HL-60/S4 (cell line): ENCODE data around the gene BEST1.
"Not testable (repeated sequence)": the region's sequence is repeated elsewhere in the genome, so short reads cannot be mapped to it uniquely, and the experiment has no call there.

Source experiments
- in situ Hi-C: fragments of 300-500 bp; cut with MboI; formaldehyde crosslinking; loops from 2 replicates; pipeline ENCODE4 v1.14.3; 2022; ENCODE audit warnings: low sequenced_read_pairs

Gene BEST1

GRCh38 chr11:61963016-61963281 is 12.8 kb downstream of the BEST1 start:
- in situ Hi-C loops = no loop called here

DNA sequence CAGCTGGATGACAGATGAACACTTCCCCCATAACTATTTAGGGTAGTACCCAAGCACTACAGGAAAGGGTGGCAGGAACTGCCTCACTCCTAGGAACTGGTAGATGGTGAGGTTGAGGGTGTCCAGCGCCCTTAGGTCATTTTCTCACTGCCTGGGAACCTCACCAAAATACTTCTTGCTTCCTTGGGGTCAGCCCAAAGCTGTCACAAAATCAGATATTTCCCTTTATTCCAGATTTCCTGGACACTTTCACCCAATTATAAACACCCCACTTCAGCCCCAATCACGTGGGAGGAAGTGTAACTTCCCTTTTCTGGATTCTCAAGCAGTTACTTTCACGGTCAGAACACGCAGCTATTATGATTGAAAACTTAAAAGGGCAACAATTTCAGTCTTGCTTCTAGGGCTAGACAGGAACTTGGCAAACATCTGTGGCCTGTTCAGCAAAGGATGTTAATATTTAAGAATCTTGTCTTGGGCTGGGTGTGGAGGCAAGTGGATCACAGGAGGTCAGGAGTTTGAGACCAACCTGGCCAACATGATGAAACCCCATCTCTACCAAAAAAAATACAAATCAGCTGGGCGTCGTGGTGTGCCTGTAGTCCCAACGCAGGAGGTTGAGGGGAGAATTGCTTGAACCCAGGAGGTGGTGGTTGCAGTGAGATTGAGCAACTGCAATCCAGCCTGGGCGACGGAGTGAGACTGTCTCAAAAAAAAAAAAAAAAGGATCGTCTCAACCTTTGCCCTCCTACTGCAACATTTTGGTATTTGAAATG is 13.3 kb downstream of the BEST1 start:
- in situ Hi-C loops = no loop called here

GRCh38 chr11:61964058-61964665 is 14.0 kb downstream of the BEST1 start:
- in situ Hi-C loops = no loop called here

- in situ Hi-C loops = not testable (repeated sequence)
These were observed 14.6 kb downstream of the BEST1 start for GRCh38 chr11:61964666-61965271.

DNA sequence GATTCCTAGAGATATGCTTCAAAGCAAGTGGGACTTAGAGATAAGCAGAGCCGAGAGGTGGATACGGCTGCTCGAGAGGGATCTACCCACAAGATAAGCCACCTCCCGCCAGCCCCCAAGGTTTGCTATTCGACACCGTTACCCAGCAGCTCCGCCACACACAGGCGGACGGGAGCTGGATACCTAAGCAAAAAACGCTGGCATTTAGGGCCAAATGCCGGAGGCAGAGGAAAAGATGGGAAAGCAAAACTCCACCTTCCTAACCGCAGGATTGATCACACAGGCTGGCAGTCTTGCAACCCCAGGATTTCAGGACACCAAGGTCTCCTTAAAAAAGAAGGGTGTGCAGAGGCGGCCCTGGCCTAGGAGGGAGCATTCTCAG is 16.6 kb downstream of the BEST1 start:
- in situ Hi-C loops = no loop called here

DNA sequence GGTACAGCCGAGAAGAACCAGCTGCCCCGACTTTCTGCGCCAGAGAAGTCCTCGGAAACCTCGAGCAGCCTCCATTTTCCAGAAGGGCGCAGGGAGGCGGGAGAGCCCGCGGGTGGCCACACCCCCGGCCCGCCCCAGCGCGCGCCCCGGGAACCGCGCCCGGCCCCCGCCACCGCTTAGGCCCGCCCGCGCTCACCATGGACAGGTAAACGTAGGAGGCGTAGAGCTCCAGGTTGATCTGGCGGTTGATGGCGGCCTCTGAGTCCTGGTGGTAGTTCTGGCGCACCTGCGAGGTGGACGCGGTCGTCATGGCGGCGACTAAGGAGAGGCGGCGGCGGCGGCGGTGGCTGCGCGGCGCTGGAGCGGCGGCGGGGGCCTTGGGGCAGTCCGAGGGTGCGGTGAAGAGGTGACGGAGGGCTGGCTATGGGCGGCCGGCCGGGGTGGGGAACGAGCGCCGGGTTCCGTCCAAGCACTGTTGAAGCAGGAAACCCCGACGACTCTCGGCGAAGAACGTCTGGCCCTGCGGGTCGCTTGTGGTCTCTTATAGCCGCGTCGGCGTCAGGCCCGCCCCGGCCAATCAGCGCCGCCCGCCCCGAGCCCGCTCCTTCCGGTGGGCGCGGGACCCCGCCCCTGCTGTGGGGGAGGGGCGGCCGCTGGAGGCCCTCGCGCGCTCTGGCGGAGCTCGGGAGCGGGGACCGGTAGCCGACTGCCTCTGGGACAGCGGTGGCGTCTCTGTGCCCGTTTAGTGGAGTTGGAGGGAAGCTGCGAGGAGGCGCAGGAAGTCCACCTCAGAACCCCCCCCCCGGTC is 17.2 kb downstream of the BEST1 start, which contains the start of gene FTH1:
Gene FTH1 (minus strand): TSS at position 519 of the 808 bp plus-strand sequence. CDS start 209 bp downstream, at position 310.
- in situ Hi-C loops = no loop called here

DNA sequence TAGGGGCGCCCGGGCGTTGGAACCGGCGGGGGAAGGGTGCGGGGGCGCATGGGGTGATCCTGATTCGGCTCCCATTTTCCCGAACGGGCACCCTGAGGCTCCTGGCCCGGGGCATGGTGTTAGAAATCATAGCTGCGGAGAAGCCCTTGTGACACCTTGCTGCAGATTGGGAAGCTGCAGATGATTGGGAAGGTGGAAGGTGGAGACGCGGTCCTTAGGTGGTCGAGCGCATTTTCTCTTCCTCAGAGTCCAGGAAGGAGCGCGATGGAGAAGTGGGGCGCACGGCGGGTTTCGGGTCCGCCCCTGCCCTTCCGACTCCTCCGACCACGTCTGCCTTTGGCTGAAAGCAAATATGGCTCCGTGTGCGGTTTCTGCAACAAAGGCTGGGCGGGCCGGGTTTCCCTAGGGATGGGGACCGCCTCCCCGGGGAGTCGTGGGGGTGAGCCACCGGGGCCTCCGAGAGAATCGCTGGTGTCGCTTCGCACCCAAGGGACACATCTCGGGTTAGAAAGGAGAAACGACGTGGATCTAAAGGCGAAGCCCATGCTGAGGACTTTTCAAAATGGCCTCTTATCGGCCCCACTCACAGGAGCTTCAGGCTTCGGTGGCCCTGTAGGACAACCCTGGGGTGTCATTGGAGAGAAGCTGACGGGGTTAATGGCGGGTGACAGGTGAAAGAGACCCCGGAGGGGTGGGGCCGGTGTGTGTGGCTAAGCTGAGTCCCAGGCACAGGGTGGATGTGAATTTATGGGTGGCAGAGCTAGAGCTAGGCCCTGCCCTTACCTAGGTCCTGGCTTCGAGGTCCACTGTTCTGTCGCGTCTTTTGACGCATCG is 18.0 kb downstream of the BEST1 start:
- in situ Hi-C loops = no loop called here

- in situ Hi-C loops = no loop called here
These were observed 18.7 kb downstream of the BEST1 start for GRCh38 chr11:61968758-61969390.

GRCh38 chr11:61969391-61969758 is 19.2 kb downstream of the BEST1 start:
- in situ Hi-C loops = no loop called here

DNA sequence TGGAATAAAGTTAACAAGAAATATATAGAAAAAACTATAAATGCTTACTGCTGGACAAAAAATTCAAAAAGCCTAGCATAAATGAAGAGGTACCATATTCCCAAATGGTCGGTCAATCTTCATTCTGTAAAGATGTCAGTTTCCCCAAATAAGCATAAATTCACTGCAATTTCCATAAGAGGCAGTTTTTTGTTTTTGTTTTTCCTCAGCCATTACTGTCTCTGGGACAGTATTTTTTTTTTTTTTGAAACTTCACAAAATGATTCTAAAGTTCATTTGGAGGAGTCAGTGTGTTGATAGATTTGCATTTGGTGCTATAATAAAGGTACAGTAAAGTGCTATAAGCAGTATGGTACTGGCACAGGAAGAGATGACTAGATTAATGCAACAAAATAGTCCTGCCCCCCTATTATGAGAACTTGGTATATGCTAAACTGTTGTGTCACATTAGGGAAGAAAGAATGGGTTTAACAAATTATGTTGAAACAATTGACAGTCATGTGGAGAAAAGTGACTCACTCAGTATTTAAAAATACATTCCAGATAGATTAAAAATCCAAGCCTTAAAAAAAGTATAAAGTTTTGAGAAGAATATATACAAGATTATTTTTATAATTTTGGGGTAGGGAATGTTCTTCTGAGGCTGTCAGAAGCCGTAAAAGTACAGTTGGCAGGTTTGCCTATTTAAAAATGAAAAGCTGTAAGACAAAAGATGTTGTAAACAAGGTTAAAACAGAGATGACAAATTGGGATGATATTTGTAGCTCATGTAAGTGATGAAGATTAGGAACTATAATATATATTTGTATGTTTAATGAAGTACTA is 19.9 kb downstream of the BEST1 start:
- in situ Hi-C loops = no loop called here

DNA sequence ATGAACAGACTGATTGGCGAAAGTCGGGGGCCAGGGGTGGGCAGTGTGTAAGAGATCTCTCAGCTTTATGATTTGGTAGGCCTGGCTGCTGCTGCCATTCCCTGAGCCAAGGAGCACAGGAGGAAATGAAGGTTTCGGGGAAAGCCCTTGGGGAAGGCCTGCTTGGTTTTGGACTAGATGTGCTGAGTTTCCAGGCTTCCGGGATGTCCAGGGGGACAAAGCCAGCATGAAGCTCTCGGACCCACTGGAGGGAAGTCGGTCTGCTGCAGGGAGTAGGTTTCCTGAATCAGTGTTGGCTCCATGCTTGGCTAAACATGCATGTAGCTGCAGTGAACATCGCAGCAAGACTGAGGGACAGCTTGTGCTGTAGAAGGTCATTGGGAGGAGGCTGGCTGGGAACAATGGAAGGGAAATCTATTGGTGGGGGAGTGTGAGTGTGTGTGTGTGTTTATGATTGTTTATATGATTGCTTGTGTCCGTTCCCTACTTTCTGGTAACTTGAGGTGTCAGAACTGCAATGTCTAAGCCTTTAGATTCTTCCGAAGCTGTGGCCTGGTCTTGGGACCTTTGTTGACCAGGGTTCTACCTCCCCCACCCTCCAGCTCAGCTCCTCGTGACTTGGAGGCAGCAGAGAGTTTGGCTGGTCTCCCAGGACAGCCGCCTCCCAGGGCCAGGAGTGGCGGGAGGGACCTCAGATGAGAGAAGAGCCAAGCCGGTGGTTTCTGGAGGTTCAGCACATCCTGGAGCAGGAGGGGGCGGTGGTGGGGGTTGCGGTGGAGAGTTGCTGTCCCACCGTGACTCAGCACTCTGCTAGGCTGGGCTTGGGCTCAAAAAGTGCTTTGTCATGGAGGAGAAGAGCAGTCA is 21.3 kb downstream of the BEST1 start:
- in situ Hi-C loops = no loop called here

GRCh38 chr11:61972112-61972671 is 22.0 kb downstream of the BEST1 start:
- in situ Hi-C loops = no loop called here

DNA sequence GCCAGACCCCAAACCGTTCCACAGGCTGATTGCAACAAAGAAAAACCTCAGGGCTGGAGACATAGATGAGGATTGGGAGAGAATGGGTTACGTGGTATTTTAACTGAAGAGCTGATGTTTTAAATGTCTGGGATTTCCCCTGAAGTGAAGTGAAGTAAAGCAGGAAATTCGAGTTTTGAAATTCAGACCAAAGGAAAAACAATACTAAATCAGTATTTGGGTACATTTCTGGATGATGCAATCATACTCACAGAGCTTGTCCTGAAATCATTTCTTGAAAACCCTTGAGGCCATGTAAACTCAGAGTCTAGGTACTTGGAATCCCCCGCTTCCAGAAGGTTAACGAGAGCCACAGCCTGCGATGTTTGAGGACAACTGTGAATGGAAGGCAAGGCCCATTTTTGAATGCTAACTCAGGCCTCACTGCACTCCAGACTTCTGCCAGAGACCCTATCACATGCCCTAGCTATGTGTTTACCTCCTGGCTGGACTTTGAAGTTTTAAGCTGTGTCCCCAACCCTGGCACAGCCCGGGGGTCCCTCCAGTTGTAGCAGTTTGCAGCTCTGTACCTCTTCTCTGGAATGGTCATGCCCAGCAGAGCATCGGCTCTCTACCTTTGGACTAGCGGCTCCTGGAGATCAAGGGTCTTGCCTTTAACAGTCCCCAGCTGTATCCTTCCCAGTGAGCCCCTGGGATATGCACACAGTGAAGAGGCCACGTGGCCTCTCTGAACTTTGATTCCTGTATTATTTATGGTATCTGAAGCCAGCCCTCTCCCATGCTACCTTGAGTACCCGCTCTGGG is 22.7 kb downstream of the BEST1 start:
- in situ Hi-C loops = no loop called here

DNA sequence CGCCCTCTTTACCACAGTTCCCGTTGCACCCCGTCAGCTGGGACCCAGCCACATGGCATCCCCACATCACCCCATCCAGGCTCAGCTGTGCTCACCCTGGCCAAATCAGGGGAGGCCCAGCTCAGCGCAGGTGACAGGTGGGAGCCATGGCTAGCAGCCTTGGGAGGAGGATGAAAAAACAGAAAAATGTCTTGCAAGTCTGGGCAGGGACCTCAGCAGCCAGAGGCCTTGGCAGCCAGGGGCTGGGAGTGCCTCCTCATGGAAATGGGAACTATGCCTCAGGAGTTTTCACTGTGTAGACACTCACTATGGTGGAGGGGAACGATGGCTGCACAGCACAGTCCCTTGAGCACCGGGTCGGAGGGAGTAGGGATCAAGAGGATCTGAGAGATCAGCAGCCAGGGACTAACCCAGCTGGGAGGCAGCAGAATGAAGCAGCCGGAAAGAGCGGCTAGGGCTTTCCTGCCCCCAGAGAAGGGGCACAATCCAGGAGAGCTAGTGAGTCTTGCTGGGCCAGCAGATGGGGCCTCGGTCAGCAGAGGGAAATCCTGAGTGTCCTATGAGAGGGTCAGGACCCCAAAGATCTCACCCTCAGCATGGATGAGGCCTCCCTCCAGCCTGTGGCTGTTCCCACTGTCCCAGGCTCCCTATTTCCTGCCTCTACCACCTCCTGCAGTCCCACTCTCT is 23.5 kb downstream of the BEST1 start:
- in situ Hi-C loops = no loop called here

- in situ Hi-C loops = no loop called here
These were observed 24.8 kb downstream of the BEST1 start for GRCh38 chr11:61974766-61975631.
